NAMALWA (cell line): ENCODE data around the gene HES4.
"Not testable (repeated sequence)": the region's sequence is repeated elsewhere in the genome, so short reads cannot be mapped to it uniquely, and the experiment has no call there.

Experiments
- DNase-seq: peaks from one replicate; pipeline ENCODE4 v3.0.0-alpha.2; 2015; ENCODE audit warnings: low spot score

HES4 gene

GRCh38 chr1:997993-998744, 1.7 kb downstream of the HES4 start:
- DNase-seq: no peak

GRCh38 chr1:997713-997992, 2.2 kb downstream of the HES4 start:
- no peak for DNase-seq

GRCh38 chr1:996851-997712, 2.8 kb downstream of the HES4 start:
- DNase-seq: no peak

- DNase-seq: no peak
Measured at GRCh38 chr1:995665-996633, 3.9 kb downstream of the HES4 start.

GRCh38 chr1:994546-994945, 5.4 kb downstream of the HES4 start:
- not testable (repeated sequence) for DNase-seq

GRCh38 chr1:993379-993995, 6.4 kb downstream of the HES4 start:
- no peak for DNase-seq

- no peak for DNase-seq
Measured at GRCh38 chr1:992362-992761, 7.5 kb downstream of the HES4 start.

GRCh38 chr1:991895-992294, 8.0 kb downstream of the HES4 start:
- DNase-seq: no peak

- DNase-seq: not testable (repeated sequence)
Measured at GRCh38 chr1:991275-991674, 8.6 kb downstream of the HES4 start.

GRCh38 chr1:988061-988460, 11.8 kb downstream of the HES4 start:
- DNase-seq: not testable (repeated sequence)

GRCh38 chr1:985126-985525, 14.8 kb downstream of the HES4 start:
- no peak for DNase-seq

- no peak for DNase-seq
Measured at GRCh38 chr1:984476-984814, 15.5 kb downstream of the HES4 start.

- DNase-seq: peak; percentile 62
Measured at GRCh38 chr1:983798-984475, 16.0 kb downstream of the HES4 start.

- DNase-seq: no peak
Measured at GRCh38 chr1:982765-983436, 17.0 kb downstream of the HES4 start.

GRCh38 chr1:981955-982558, 17.8 kb downstream of the HES4 start, which contains the start of gene PERM1:
Gene PERM1, minus strand, starts transcription at chr1:982093. Its CDS starts 1,064 bp downstream, at chr1:981029.
- DNase-seq: no peak

GRCh38 chr1:981491-981954, 18.4 kb downstream of the HES4 start:
- DNase-seq: no peak

GRCh38 chr1:980602-981395, 19.1 kb downstream of the HES4 start:
- no peak for DNase-seq

- no peak for DNase-seq
Measured at GRCh38 chr1:980137-980571, 19.7 kb downstream of the HES4 start.

GRCh38 chr1:979744-980072, 20.2 kb downstream of the HES4 start:
- no peak for DNase-seq
